Islet precursor cell (in vitro differentiated cells): ENCODE measurements around the gene SOCS3.

Experiments
- DNase-seq: peaks from one replicate; pipeline ENCODE4 v3.0.0-alpha.2; 2018

SOCS3 gene

DNA sequence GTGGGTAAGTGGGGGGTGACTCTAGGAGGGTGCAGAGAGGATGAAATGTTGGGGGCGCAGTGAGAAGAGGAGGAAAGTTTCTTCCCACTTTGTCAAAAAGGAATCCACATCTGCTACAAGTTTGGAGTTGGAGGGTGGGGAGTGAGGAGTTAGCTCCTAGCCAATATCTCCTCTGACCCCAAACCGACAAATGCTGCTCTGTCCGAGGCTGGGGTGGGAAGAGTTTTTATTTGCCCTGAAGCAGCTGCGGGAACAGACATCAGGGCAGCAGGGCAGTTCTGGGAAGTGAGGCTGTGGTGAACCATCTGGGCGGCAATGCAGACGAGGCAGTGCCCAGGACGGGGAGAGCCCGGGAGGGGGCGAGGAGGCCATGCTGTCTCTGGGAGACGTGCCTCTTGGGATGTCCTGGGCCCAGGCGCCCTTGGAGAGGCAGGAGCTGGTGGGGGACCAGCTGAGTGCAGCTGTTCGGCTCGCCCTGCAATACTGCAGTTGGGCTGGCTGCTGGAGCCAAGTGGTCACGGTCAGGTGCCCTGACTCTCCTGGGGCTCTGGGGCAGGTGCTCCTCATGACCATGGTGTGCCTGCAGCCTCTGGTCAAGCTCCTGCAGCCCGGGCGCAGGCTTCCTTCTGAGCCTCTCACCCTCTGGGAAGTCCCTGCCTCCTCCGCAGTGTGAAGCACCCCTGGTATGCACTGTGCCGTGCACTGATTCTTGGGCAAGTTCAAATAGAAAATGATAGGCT is 6.4 kb upstream of the SOCS3 start:
- peak; percentile 86 for DNase-seq

DNA sequence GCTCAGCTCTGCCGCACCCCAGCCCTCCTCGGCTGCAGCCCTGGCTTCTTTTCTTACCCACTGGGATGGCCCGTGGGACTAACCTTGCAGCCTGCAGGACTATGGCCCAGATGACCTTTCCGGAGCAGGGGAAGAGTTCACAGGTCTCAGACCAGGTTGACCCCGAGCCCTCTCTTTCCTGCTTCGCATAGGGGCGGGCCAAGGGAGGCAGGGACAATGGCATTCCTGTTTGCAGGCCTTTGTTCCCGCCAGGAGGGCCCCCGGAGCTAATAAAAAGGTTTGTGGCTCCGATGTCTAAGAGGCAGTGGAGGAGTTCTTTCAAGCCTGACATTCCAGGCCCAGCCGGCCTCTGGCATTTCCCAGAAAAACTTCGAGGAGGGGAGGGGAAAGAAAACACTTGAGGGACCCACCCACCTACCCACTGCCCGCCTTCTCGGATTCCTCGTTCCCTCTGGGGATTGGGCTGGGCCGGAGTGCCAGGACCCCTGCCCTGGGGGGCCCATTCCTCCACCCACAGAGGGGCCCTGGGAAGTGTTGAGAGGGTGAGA is 5.8 kb upstream of the SOCS3 start:
- DNase-seq: peak; percentile 99

DNA sequence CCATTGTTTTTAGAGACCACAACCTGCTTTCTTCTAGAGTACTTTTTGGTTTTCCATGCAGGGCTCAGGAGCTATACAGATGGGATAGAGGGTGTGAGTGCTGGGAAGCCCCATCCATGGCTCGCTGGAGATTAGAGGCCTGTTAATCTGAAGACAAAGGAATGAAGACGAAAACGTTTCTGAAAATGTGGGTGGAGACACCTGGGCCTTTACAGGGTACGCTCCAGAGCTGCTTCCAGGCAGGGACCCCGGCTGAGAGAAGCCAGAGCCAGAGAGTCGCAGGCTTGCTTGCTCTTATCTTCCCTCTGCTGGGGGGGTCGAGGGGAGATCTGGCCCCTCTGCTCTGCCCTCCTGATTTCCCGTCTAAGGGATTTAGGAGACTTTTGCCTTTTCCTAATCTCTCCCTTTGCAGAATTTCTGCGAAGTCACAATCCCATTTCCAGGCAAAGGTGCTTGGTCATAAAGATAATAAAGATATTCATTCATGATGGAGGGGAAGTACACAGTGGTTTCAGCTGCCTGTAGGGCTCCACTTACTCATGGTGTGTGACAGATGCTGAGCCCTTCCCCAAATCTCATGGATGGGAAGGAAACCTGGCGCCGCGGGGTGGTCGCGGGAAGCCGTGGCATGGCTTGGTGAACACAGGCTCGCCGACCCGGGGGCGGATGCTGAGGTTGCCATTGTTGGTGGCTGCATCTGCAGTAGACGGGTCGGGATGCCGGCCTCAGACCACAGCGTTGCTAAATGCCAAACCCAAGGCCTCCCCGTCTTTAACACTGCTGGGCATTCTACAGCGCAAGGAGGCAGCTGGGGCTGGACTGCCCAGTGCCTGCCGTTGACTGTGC is 4.8 kb upstream of the SOCS3 start:
- peak; percentile 74 for DNase-seq

DNA sequence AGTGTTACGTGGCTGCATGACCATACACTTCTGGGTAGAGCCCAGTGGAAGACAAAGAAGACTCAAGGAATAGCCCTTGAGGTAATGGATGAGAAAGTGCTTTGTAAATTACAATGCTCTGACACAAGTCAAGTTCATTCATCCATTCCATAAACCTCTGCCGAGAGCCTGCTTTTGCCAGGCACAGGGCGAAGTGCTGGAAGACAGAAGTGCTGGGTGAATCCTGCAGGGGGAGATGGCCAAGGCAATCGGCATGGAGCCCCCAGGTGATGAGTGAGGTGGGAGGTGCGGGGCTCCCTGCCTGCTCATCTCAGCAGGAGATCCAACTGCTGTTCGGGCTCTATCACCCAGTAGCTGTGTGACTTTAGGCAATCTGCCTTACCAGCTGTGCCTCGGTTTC is 2.8 kb upstream of the SOCS3 start:
- peak; percentile 71 for DNase-seq

DNA sequence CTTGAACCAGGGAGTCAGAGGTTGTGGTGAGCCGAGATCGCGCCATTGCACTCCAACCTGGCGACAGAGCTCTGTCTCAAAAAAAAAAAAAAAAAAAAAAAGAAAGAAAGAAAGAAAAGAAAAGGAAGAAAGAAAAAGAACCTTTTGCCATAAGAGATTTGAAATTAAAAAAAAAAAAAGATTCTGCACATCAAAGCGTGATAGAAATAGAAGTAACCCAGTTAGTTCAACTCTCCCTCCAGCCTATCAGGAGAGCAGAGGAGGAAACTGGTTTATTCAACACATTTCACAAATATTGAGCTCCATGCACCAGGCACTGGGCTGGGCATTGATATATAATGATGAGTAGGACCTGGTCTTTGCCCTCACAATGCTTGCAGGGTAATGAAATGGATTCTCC is 2.4 kb upstream of the SOCS3 start:
- no peak for DNase-seq

DNA sequence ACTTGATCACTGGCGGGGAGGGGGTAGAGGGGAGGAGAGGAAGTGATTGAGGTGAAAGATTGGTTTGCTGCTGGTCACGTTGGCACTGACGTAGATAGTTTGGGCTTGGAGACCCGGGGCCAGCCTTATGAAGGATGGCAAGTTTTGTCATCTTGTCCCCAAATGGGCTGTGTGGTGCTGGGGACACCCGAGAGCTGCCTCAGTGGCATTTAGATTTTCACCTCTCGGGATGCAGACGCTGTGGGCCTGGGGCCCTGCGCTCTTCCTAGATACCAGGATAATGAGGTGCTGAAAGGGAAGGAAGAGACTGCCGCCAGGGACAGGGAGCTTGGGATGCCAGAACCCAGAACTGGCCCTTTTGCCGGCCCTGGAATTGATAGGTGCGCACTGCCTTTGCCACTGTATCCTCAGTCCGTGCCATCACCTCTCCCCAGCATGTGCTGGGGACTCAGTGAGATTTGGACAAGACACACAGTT is 1.4 kb upstream of the SOCS3 start:
- no peak for DNase-seq

DNA sequence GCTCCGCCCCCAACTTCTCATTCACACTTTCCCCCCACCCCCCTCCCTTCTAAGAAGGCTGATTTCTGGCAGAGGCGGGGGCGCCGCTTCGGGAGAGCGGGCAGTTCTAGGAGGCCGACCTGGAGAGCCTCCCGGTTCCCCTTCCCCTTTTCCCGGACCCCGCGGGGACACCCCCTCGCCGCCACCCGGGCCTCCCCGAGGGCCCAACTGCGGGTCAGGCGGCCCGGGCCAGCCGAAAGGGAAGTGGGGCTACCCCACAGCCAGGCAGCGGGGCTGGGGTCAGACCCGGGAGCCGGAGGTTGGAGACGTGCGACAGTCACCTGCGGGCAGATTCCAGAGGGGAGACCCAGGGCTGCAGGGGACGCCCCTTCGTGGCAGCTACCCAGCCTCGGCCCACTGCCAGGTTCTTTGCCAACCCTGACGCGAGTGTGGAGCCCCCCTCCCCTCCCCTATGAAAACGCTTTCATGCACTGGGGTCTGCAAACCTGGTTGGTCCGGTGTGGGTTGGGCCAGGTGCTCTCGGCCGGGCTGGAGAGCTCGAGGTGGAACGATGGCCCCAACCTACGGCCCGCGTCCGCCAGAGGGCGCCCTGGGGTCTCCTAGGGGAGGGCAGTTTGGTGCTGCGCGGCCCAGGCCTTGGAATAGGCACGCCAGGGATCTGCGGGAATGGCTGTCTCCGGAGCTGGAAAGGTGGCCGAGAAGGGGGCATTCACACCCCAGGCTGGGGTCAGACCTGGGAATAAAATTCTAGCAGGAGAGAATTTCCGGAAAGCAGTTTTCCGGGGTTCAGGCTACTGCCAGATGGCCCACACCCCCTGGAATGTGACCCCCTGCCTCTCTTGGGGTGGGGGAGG is 721 bp upstream of the SOCS3 start:
- DNase-seq: peak; percentile 99

DNA sequence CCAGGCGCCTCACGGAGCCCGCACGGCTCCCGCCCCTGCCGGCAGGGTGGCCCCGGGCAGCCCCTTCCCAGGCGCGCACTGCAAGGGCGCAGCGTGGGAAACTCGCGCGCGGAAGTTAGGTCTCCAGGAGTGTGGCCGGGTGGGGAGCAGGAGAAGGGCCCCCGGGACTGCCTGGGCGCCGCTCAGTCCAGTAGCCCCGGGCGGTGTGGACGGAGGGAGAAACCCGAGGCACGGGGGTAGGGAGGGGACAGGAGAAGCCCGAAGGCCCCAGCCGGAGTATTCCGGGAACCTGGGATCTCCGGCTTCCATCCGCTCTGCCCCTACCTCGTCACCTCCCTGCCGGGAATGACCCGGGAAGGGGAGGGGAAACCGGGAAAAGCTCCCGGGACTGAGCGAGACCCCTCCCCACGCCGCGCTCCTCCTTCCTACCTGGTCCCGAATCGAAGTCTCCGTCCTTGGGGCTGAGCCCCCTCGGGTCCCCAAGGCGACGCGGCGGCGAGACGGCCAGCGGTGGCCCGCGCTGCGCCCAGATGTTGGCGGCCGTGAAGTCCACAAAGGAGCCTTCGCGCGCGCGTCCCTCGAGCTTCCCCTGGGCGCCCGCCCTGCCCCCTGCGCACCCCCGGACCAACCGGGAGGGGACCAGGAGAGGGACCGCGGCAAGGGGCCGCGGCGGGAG is 418 bp downstream of the SOCS3 start:
- DNase-seq: peak; percentile 77

DNA sequence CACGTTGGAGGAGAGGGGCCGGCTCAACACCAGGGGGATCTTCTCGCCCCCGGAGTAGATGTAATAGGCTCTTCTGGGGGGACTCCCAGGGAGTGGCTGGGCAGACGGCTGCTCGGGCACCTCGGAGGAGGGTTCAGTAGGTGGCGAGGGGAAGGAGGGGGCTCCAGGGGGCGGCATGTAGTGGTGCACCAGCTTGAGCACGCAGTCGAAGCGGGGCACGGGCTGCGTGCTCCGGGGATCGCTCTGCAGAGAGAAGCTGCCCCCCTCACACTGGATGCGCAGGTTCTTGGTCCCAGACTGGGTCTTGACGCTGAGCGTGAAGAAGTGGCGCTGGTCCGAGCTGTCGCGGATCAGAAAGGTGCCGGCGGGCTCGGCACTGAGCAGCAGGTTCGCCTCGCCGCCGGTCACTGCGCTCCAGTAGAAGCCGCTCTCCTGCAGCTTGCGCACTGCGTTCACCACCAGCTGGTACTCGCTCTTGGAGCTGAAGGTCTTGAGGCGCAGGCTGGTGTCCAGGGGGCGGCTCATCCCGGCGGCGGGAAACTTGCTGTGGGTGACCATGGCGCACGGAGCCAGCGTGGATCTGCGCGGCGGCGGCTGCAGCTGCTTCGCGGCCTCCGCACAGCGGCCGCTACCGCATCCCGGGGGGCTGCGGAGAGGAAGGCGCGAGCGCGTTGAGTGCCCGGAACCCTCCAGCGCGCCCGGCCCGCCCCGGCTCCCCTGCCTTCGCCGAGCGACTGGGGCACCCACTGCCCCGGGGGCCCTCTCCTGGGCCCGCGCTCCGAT is 1.1 kb downstream of the SOCS3 start:
- DNase-seq: peak; percentile 66

DNA sequence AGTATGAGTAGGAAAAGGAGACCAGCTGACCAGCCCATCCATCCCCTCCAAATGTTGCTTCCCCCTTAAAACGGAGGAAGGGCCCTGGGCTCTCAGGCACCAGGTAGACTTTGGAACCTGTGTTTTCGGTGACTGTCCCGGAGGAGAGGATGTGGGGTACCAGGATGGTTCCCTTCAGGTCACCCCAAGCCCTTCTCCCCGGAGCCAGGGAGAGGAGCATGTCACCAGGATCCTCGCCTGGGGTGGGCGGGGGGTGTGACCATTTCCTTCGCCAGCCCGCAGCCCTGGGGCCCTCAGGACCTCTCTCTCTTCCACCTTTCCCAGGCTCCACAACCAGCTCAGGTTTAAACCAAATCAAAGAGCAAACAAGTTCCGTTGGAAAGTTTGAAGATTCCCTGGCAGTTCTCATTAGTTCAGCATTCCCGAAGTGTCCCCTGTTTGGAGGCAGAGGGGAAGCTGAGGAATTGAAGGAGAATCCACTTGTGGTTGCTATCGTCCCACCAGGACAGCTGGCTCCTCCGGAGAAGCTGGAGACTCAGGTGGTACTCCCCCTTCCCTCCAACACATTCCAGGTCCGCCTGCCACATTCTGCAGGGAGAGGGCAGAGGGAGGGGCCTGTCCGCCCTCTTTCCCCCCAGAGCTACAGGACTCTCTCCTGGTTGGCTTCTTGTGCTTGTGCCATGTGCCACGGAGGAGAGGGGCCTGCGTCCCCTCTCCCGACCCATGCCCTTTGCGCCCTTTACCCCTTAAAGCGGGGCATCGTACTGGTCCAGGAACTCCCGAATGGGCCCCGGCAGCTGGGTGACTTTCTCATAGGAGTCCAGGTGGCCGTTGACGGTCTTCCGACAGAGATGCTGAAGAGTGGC is 2.0 kb downstream of the SOCS3 start:
- peak; percentile 89 for DNase-seq

DNA sequence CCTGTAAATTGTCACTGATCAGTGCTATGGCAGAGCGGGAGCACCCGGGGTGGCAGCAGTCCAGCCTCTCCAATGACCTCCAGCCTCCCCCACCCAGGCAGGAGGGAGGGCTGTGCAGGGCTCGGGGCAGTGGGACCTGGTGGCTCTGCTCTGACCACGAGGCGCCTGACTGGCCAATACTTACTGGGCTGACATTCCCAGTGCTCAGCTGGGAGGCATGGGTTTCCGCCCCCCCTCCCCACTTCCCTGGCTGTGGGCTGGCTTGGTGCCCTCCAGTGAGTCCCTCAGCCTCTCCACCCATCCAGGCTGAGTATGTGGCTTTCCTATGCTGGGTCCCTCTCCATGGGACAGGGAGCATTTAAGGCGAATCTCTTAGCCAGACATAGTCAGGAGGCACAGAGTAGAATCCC is 2.7 kb downstream of the SOCS3 start:
- peak; percentile 96 for DNase-seq

DNA sequence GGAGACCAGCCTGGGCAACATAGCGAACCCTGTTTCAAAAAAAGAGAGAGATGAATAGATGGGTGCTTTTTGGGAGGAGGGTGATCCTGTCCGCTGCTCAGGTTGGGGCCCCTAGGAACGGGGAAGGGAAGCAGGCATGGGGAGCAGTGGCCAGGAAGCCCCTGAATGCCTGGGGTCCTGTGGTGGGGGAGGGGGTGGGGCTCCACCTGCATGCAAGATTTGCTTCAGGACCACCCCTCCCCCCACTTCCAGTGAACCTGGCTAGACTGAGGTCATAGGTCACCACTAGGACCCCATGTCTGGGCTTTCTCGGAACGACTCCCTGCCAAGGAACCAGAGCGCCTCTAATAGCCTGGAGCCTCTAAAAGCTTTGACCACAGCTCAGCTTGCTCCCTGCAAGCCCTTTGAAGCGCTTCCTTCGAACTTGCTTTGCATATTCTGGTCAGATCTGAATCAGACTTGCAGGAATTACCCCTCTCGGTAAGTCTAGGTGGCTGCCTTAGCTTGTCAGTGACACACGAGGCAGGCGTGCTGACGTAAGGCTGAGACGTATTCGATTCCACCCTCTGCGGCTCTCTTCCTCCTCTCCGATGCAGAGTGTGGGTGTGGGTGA is 3.7 kb downstream of the SOCS3 start:
- DNase-seq: peak; percentile 99

DNA sequence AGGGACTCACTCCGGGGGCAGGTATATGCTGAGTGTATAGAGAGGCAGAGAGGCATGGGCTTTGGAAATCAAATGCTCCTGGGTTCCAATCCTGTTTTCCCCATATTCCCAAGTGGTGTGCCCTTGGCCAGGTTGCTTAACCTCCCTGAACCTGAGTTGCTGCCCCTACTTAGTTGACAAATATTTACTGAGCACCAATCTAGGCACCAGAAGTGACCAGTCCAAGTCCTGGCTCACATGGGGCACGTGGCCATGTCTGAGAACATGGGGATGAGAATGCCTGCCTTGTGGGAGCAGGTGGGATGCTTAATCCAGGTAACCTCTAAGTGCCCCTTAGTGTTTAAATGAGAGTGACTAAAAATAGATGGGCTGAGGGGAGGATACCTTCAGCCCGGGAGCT is 4.2 kb downstream of the SOCS3 start:
- DNase-seq: no peak

DNA sequence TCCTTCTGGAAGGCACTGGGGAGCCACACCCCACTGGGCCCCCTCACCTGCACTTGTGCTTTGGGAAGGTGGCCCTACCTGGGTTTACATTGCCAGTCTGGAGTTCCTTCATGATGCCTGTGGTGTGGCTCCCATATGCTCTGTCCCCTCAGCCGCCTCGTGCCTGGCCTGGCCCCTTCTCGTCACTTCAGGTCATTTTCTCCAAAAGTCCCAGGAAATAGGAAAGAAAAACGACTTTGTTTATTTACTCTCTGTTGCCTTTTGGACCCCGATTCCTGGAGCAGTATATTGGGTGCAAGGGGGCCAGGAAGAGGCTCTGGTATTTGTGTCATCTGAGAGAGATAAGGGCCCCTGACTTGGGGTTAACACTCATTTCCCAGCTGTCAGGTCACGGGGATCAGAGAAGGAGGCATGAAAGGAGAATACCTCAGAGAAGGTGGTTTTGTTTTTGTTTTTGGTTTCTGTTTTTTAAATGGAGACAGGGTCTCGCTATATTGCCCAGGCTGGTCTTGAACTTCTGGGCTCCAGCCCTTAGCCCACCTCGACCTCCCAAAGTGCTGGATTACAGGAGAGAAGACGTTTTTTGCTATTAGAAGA is 4.7 kb downstream of the SOCS3 start:
- DNase-seq: no peak

DNA sequence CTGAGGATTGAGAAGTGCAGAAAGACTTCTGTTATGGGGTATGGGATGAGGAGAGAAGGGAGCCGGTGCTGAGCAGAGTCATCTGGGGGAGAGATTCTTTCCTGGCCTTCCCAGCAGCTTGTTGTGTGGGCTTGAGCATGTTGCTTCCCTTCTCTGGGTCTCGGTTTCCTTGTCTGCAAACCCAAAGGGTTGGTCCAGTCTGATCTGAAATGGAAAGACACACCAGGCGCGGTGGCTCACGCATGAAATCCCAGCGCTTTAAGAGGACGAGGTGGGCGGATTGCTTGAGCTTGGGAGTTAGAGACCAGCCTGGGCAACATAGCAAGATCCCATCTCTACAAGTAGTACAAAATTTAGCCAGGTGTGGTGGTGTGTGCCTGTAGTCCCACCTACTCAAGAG is 6.0 kb downstream of the SOCS3 start:
- DNase-seq: no peak

DNA sequence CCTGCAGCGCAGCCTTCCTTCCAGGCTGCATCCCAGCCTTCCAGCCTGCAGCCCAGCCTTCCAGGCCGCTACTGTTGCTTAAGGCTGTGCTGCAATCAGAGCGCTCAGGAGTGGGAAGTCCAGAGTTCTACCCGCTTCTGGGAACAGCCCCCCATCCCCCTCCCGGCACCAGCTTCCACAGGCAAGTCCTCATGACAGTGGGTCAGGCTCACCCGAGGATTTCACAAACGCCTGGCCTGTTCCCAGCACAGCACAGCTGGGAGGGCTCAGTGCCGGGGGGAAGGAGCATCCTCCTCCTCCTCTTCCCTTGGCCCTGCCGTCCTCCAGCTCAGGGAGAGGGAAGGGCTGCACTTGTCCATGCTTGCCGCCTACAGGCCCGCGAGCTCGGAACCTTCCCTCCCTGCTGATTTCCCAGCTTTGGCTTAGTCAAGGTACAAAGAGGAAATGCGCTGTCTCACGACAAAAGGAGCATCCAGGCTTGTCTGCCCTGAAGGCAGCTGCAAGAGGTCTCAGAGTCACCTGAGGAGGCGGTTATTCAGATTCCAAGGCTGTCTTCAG is 8.3 kb downstream of the SOCS3 start:
- peak; percentile 98 for DNase-seq

DNA sequence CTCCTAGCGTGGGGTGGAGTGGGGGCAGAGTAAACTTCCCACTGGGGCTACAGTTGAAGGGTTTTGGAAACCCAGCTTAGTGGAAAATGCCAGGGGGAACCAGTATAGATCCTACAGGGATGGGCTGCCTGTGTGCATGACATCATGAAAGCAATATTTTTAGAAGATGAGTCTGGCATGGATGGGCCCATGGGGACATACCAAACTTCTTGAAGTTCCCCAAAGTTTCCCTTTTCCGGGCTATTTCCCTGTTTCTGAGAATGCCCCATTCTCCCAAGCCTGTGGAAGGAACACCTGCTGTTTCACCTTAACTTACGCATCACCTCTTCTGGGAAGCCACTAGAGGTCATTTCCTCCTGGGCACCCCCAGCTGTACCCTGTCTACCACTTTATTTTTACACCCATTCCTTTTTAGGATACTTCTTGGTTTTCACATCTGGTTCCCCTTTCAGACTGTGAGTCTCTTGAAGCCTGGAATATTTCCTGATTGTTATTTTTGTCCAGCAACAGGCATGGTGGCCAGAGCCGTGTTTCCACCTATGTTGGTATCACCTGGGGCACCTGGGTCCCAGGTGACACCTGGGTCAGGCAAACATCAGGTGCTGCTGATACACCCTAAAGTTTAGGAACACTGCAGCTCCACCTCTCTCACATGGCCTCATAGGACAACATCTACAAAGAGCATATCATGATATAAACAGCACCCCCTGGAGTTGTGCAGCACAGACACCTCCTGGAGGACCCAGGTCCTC is 9.8 kb downstream of the SOCS3 start:
- DNase-seq: no peak

DNA sequence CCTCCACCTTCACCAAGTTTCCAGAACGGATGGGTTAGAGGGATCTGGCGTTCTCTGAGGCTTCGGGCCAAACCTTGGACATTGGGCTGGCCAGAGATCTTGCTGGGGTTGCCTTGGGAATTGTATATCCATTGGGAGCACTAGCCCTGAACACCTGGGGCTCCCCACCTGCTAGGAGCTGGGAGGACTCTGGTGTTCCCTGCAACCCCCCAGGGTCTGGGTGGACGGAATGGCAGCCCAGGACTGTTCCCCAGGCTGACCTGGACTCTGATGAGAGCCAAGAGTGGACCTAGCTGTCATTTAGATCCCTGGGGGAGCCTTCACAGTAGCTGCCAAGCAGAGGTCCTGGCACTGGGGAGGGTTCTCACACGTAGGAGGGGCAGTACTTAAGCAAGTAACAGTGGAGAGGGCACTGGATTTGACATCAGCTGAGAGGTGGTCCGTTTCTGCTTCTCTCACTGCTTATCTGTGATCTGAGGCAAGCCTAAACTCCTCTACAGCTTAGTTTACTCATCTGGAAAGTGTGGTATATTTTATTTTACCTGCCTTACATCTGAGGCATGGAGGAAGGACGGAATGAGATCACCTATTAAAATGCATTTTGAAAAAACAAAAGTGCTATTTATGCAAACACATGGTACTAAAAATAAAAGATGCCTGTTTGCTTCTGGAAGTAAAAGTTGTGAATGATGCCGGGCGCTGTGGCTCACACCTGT is 11.7 kb downstream of the SOCS3 start:
- no peak for DNase-seq
